WI38 (cell line): Measurements from ENCODE around the gene MAP2K1.
A peak's percentile ranks its signal among the peaks of the same experiment; 100 is the strongest.

ENCODE experiments used
- H3K4me3 ChIP-seq: 2 replicates; pipeline ENCODE4 v1.5.1; 2011; ENCODE audit warnings: low read depth, mild to moderate bottlenecking, control low read depth, low read length
- CTCF ChIP-seq: IDR thresholded peaks from 2 replicates; pipeline ENCODE4 v1.5.1; 2012; ENCODE audit warnings: low read depth, mild to moderate bottlenecking, control low read depth, low read length

Gene MAP2K1

GRCh38 chr15:66503780-66504562 lies 117.3 kb downstream of the MAP2K1 start:
- H3K4me3 ChIP-seq: peak overlapping the region; percentile 85
- TF ChIP-seq CTCF: no peak

- no peak for TF ChIP-seq CTCF
- peak within 1 kb of the TSS; percentile 85 for H3K4me3 ChIP-seq
Observed at GRCh38 chr15:66504563-66505429, 118.1 kb downstream of the MAP2K1 start, which contains the start of the genes RPL4 and ZWILCH. TSS of gene RPL4 (minus strand) at chr15:66504855. CDS start at chr15:66504790, 65 bp downstream. TSS of gene ZWILCH (plus strand) at chr15:66505326. CDS start at chr15:66505339, 13 bp downstream.

GRCh38 chr15:66505430-66505811 lies 118.7 kb downstream of the MAP2K1 start:
- TF ChIP-seq CTCF: no peak

GRCh38 chr15:66505818-66506217 lies 119.1 kb downstream of the MAP2K1 start:
- peak overlapping the region; percentile 85 for H3K4me3 ChIP-seq
- no peak for TF ChIP-seq CTCF

More at GRCh38 chr15:66505430-66505811, 118.7 kb downstream of the MAP2K1 start:
- peak overlapping the region; percentile 85 for H3K4me3 ChIP-seq

GRCh38 chr15:66508293-66508883 lies 121.7 kb downstream of the MAP2K1 start:
- TF ChIP-seq CTCF: no peak
- no peak overlapping the region for H3K4me3 ChIP-seq

GRCh38 chr15:66514586-66514985 lies 127.9 kb downstream of the MAP2K1 start:
- H3K4me3 ChIP-seq: no peak overlapping the region
- no peak for TF ChIP-seq CTCF
